GM18519 (cell line): ENCODE measurements around the gene HPDL.
A peak's percentile ranks its signal among the peaks of the same experiment; 100 is the strongest.

Experiments used
- ATAC-seq: cut with Tn5 transposase; IDR thresholded peaks from one replicate; pipeline ENCODE4 v1.9.1; 2021; ENCODE audit warnings: mild to moderate bottlenecking, moderate library complexity; ENCODE audit not compliant: unreplicated experiment, low FRiP score

Gene HPDL

DNA sequence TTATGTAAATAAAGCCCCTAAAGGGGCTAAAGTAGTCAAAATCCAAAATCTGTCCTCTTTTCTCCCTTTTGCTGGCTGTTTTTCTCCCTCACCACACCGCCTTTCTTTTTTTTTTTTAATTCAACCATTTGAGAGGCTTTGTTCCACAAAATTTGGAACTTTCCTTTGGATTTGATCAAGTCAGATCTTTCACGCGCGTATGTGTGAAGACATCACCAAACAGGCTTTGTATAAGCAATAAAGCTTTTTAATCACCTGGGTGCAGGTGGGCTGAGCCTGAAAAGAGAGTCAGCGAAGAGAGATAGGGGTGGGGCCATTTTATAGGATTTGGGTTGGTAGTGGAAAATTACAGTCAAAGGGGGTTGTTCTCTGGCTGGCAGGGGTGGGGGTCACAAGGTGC, 5.3 kb upstream of the HPDL start:
- no peak for ATAC-seq

DNA sequence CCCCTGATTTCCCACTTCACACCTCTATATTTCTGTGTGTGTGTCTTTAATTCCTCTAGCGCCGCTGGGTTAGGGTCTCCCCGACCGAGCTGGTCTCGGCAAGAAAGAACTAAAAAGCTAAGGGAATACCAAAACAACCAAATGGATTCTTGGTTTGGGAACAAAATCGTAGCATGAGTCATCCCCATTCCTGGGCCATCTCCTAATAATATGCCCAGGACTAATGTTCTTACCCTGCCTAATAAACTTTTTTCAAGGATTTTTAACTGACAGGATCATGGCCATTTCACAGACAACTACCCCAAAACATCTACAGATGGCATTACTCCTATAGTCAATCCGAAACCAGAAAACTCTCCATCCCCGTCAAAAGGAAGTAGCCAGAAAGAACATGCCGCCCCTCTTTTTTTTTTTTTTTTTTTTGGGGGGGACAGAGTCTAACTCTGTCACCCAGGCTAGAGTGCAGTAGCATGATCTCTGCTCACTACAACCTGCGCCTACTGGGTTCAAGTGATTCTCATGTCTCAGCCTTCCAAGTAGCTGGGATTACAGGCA, 4.1 kb upstream of the HPDL start:
- no peak for ATAC-seq

DNA sequence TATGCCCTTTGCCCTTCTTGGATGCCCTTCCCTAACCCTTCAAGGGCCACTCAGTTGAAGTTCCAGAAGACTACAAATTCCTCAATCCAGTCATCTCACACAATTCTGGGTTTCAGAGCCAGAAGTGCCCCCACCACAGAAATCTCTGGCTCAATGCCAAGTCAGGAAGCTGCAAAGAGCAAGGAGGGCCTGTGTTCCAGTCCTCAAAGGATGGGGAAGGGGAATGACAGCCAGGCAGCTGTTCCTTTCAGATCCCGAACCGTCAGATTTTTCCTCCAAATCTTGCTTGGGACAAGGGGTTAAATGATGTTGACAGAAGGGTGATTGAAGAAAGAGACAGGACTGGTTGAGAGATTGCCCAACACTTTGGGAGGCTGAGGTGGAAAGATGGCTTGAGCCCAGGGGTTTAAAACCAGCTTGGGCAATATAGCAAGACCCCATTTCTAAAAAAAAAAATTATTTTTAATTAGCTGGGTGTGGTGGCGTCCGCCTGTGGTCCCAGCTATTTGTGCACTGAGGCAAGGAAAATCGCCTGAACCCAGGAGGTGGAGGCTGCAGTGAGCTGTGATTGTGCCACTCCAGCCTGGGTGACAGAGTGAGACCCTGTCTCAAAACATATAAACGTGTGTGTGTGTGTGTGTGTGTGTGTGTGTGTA, 716 bp upstream of the HPDL start:
- ATAC-seq, result no peak

DNA sequence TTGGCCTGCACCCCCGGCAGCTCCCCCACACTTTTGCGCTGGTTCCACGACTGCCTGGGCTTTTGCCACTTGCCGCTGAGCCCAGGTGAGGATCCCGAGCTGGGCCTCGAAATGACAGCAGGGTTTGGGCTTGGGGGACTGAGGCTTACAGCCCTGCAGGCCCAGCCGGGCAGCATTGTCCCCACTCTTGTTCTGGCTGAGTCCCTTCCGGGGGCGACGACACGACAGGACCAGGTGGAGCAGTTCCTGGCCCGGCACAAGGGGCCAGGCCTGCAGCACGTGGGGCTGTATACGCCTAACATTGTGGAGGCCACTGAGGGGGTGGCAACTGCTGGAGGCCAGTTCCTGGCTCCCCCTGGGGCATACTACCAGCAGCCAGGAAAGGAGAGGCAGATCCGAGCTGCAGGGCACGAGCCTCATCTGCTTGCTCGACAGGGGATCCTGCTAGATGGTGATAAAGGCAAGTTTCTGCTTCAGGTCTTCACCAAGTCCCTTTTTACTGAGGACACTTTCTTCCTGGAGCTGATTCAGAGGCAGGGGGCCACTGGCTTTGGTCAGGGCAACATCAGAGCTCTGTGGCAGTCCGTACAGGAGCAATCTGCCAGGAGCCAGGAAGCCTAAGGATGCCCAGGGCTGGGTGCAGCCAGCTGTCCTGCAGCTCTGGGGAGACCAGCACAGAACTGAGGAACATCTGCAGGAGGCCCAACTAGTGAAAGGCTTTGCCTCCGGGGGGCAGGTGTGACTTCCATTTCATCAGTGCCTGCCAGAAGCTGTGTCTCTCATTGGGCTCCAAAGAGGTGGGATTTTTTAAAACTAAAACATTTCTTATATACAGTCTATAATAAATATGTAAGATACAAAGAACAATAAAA, 1.2 kb downstream of the HPDL start:
- ATAC-seq, result no peak

DNA sequence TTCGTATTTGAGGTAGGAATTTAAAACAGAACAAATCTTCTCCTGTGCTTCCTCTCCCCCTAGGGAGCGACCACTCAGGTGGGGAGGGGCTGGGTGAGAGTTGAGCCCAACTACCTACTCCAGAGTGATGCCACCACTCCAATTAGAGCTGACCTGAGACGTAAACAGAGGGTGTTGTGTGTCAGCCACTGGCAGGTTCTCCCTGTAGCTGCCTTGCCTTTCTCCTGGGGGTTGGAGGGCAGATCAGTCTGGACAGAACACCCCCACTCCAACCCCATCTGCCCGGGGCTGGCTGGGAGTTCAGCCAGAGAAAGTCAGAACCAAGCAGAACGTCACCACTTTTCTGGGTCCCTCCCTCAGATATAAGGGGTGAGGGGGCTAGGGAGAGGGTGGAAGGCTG, 2.0 kb downstream of the HPDL start:
- no peak for ATAC-seq

DNA sequence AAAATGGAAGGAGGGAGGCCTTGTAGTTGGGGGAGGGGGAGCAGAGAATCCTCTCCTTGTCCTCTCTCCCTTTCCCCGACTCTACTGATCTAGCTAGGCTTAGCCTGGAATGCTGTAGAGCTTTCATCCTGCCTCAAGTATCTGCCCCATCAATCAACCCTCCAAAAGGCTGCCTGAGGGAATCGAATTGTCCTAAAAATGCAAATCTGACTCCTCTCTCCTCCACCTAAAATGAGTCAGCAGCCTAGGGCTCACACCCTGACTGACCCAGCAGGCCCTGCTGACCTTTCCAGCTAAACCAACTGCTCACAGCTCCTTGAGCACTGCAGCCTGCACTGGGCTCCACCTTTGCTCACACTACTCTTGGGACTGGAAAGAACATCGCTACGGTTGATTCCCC, 2.8 kb downstream of the HPDL start:
- no peak for ATAC-seq

DNA sequence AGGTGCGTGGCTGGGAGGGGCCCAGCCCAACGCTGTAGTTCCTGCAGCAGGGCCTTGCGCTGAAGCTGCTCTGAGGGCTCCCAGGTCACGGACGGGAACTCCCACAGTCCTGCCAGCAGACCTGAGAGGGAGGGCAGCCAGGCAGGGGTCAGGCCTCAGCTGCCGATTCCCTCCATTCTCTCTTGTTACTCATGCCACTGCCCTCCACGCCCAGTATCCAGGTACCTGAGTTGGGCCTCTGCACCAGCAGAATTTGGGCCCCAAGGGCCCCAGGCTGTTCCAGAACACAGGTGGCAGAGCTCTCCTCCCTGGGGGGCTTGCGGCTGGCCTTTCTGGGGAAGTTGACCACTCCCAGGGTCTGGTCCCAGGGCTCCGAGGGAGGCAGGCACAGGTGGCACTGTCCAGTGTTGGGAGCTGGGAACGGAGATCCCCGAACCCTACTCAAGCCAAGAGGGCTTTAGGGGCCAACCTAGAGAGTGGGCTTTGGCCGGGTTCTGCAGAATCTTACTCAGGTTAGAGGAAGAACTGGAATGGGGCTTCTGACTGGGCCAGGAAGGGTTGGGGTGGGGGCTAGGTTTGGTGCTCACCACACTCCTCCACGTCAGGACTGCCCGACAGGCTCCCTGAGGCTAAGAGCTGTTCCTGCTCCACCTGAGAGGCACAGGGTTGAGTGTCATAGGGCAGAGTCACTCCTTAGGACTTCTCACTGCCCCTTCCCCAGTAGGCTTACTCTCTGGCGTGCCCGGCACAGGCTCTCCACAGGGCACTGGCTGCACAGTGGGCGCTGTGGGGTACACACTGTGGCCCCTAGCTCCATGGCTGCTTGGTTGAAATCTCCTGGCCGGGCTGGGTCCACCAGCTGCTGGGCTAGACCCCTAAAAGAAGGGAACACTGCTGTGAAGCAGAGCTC, 5.0 kb downstream of the HPDL start:
- ATAC-seq, result no peak

DNA sequence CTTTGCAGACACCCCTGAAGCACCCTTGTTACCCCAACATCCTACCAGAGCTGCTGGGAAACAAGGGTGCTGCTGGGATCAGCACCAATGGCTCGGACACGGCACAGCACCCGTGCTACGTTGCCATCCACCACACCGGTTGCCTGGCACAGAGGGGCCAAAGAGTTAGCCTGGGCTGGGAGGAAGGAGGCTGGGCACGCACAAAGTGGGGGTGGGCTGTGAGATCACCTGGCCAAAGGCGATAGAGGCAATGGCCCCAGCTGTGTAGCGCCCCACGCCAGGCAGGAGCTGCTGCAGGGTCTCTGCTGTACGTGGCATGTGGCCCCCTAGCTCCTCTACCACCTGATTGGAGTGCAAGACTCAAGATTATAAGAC, 5.6 kb downstream of the HPDL start:
- no peak for ATAC-seq

DNA sequence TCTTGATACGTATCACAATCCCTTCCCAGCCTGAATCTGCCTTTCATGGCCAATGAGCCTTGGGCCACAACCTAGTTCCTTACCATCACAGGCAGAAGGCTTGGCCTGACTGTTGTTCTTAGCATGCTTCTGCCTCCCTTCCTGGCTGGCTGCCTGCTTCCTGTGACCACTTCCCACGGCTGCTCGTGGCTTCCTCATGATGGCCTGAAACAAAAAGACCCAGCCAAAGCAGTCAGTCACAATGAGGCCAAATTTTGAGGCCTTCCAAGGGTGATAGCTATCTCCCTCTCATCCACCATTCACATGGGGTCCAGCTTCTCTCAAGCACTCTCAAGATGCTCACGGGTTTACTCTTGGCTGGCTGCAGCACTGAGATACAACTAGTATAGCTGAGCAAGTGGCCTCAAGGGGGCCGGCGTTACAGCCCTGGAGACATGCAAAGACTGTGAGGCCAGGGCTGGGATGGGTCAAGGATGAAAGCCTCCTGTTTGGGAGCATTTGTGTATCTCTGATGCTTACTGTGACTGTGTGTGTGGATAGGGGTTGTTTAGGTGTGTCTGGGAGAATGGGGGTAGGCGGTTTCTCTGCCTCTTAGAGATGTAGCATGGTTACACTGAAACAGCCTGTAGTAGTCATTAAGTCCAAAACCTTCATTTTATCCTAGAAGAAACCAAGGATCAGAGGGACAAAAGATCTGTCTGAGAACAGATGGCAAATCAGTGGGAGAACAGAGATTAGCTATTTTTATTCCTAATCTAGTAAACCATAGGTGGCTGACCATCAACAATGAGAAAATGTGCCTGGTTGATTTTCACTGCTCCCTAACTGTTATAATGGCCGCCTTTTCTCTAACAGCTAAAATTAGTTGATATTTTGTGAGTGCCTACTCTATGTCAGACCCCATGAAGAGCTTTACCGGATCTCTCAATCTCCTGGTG, 7.9 kb downstream of the HPDL start:
- ATAC-seq, result no peak

DNA sequence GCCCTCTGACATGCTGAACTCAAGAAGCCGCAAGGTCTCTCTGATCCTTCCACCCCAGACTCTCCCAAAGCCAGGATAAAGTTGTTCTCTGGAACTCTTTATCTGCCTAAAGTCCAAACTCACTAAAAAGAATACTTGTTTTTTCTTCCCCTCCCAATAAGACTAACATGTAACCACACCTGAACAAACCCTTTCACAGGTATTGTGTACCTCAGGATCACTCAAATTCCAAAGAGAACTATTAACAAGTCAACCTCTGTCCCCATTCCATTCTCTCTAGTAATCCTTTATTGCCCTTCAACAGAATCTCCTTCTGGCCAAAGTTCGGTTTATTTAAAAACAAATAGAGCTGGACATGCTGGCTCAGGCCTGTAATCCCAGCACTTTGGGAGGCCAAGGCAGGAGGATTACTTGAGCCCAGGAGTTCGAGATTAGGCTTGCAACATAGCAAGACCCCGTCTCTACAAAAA, 9.2 kb downstream of the HPDL start:
- no peak for ATAC-seq

DNA sequence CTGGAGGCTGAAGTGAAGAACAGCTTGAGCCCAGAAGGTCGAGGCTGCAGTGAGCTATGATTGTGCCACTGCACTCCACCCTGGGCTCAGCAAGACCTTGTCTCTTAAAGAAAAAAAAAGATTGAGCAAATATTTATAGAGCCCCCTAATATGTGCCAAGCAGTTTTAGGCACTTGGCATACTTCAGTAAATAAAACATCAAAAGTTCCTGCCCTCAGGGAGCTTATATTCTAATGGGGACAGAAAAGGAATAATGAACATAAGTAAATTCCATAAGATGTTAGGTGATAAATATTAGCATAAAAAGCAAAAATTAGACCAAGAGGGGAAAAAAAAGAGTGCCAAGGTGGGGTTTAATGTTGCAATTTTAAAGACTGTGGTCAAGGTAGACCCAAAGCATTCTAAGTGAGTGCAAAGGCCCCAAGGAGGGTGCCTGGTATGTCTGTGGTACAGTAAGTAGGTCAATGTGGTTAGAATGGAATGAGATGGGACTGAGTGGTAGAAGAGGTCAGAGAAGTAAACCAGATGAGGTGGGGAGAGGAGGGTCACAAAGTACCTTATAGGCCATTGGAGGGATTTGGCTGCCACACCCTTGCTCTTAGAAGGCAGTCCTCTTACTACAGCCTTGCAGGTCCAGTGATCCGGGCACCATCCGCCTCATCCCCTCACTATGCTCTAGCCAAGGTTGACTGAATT, 11.1 kb downstream of the HPDL start:
- ATAC-seq, result no peak

DNA sequence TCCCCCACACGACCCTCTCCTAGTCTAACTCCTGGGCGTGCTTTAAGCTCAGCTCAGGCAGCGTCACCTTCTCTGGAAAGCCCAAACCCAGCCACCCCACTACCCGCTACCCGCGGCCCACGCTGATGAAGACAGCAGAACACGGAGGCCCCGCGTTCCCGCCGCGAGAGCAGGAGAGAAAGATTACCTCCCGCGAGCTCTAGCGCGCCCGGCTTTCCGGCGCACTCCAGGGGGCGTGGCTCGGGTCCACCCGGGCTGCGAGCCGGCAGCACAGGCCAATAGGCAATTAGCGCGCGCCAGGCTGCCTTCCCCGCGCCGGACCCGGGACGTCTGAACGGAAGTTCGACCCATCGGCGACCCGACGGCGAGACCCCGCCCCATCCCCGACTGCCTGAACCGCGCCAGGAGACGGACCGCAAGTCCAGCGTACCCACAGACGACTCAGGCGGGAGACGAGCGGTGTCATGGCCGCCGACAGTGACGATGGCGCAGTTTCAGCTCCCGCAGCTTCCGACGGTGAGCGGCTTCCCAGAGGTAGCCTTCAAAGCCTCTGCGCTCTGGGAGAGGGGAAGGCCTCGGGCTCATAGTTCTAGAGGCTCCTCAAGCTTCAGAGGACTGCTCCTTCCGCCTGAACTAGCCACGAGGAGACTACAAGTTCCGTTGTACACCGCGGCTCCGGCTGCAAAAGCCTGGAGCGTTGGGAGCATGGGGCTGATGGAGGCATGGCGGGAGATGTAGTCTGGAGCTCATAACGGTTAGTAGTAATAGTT, 13.3 kb downstream of the HPDL start, which contains the start of the genes MUTYH and TOE1:
TSS of gene MUTYH (minus strand) at position 652 of the 770 bp plus-strand sequence. CDS start 5,935 bp downstream, outside the sequence.
TSS of gene TOE1 (plus strand) at position 382 of the 770 bp plus-strand sequence. CDS start at position 465, 83 bp downstream.
- ATAC-seq, result peak; percentile 65

DNA sequence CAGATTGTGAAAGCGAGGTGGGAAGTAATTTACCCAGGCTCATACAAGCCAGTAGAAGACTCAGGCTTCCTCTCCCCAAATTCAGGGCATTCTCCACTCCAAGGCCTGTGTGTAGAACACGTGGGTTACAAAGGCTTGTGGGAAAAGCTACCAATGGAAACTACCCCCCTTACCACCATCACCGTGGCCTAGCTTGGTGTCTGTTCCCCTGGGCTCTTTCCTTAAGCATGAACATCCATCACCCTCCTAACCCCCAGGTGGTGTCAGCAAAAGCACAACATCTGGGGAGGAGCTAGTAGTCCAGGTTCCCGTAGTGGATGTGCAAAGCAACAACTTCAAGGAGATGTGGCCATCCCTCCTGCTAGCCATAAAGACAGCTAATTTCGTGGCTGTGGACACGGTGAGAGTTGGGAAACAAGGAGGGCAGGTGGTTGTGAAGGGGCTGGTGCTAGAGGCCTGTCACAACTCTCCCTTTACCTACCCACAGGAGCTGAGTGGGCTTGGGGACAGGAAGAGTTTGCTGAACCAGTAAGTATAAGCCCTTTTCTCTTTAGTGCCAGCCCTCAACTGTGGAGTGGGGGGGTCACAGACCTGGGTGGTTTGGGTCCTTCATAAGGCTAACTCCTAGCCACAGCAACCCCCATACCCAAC, 14.2 kb downstream of the HPDL start:
- no peak for ATAC-seq

DNA sequence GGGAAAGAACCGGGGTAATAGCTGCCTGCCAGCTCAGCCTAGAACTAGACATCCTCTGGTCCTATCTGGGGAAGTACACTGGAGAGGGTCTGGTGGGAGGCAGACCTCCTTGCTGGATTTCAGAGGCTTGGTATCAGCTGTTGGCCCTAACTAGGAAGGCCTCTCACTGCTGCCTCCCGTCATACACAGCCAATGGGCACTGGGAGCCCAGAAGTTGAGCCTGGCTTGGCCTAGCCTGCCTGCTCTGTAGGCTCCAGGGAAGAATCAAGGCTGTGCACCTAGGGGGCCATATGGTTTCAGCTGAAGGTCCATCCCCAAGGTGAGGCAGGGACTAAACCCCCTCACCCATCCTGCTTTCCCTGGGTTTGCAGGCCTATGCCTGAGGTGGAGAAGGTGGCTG, 17.8 kb downstream of the HPDL start:
- ATAC-seq, result no peak

DNA sequence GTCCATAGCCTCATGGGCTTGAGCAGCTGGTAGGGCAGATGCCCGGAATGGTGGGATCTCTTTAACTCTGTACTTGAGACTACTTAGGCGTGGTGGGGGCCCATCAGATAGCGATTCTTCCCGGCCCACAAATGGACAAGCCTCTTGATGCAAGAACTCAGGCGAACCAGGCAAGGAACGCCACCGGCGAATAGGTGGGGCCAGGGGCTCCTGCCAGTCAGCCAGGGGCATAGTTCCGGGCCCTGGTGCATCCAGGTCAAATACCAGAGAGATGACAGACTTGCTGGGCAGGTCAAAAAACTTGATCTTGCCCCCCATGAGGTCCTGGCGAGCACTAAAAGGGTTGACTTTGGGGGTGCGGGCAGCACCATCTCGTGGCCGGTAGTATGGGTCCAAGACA, 18.3 kb downstream of the HPDL start:
- no peak for ATAC-seq

DNA sequence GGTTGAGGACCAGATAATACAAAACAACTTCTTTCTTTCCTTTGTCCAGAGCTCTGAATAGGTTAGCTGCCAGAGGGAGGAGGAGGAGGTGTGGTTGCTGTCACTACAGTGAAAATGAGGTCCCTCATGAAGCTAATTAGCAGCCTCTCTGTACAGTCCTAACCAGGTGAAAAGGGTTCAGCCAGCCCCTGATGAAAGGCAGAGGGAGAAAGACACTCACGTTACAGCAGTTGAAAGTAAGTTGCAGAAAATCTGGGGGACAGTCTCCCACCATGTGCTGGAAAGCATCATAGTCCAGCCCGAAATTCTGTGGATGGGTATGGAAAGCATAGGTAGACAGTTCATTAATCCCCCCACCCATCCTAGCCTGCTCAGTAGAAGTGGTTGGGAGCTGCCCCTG, 19.8 kb downstream of the HPDL start:
- ATAC-seq, result no peak

DNA sequence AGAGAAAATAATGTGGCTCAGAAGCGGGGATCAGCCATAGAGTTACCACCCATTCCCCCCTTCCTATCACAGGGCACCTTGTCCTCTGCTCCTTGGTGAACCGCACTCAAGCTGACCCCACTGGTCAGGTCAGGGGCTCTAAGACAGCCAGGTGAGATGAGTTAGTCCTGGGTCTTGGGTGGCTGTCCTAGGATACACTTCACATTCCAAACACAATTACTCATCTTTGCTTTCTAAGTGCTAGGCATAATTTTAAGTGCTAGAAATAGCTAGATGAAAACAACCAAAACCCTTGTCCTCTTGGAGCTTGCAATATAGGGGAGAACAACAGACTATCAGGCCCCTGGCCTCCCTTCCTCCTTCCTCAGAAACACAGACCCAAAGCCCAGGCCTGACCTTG, 21.3 kb downstream of the HPDL start:
- ATAC-seq, result no peak

DNA sequence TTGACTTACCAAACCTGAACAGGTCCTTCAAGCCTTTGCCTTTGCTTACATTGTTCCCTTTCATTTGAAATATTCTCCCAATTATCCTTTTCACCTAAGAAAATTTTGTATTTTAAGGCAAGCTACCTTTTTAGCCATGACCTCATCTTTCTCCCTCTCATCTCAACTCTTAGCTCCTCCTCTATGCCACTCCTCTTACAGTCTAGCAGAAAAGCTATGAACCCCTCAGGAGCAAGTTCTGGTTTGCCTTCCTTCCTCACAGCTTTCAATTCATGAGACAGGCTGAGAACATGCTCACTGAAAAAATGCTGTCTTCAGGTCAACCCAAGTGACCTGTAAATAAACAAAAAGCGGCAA, 21.9 kb downstream of the HPDL start:
- ATAC-seq, result no peak
